A549 (cell line): Measurements from ENCODE around the gene EIF6. TPM values are rescaled to one million over a fixed set of nuclear protein-coding genes. Genes with fewer than 3 reads are reported as not detected.

Experiments
- ATAC-seq, 2 experiments: fragments of 200-7000 bp in 1 of 2; fragments of >200 bp in 1 of 2; cut with Nextera tagmentation in 1 of 2; cut with Tn5 transposase in 1 of 2; 3 replicates each; pipeline versions ENCODE4 v1.8.0 to v1.9.1; 2018 to 2020; ENCODE audit warnings: mild to moderate bottlenecking in 1 of 2, moderate library complexity in 1 of 2
- CTCF ChIA-PET: fragments of 300-600 bp; sonication (Branson Sonifier 250); formaldehyde crosslinking; extraction: SDS; loops from one replicate; lab custom pipeline; 2021; ENCODE audit warnings: antibody characterized with exemption, inconsistent platforms; lab: Yijun Ruan, JAX
- POLR2A ChIA-PET: fragments of 350-600 bp; formaldehyde crosslinking; extraction: SDS; loops from one replicate; lab custom pipeline; 2021; ENCODE audit warnings: antibody characterized with exemption, inconsistent platforms; lab: Yijun Ruan, JAX
- DNase-seq, 2 experiments: peaks; one replicate each; pipeline versions ENCODE4 v3.0.0 to v3.0.0-alpha.2; 2011 to 2016; ENCODE audit warnings: low read depth in 1 of 2, low spot score in 1 of 2
- FAIRE-seq: peaks from 2 replicates; lab custom pipeline; 2011; peaks lifted over from hg19 to GRCh38; lab: Jason Lieb, UNC
- H3K27ac ChIP-seq, 2 experiments: fragments of >200 bp; sonication (Bioruptor Twin); formaldehyde crosslinking; 3 replicates each; pipeline ENCODE4 v1.5.1; 2016 to 2017
- H3K4me1 ChIP-seq: fragments of >200 bp; sonication (Bioruptor Twin); formaldehyde crosslinking; 3 replicates; pipeline ENCODE4 v1.6.1; 2016
- H3K4me2 ChIP-seq: fragments of >200 bp; sonication (Bioruptor Twin); formaldehyde crosslinking; 3 replicates; pipeline ENCODE4 v1.6.1; 2016
- H3K4me3 ChIP-seq: fragments of >200 bp; sonication (Bioruptor Twin); formaldehyde crosslinking; 3 replicates; pipeline ENCODE4 v1.5.1; 2016
- H3K9me3 ChIP-seq: fragments of >200 bp; sonication (Bioruptor Twin); formaldehyde crosslinking; 3 replicates; pipeline ENCODE4 v1.6.1; 2016
- BCL3 ChIP-seq: fragments of >200 bp; sonication (Bioruptor Twin); formaldehyde crosslinking; IDR thresholded peaks from 3 replicates; pipeline ENCODE4 v1.6.1; 2016
- E2F6 ChIP-seq: IDR thresholded peaks from 2 replicates; pipeline ENCODE4 v1.6.1; 2012; ENCODE audit warnings: low read depth, borderline replicate concordance
- EHF ChIP-seq: fragments of 250-450 bp; sonication (Bioruptor Pico); IDR thresholded peaks from 2 replicates; pipeline ENCODE4 v1.5.0; 2020; ENCODE audit warnings: mild to moderate bottlenecking
- EP300 ChIP-seq, 2 experiments: fragments of >200 bp; sonication (Bioruptor Twin); formaldehyde crosslinking; IDR thresholded peaks; 2 replicates in 1 of 2; 3 replicates in 1 of 2; pipeline ENCODE4 v1.6.1; 2016 to 2017
- FOSL2 ChIP-seq, 2 experiments: fragments of 450-650 bp in 1 of 2; fragments of >200 bp in 1 of 2; sonication (Bioruptor Twin) in 1 of 2; formaldehyde crosslinking; IDR thresholded peaks; 2 replicates each; pipeline versions ENCODE4 v1.5.0 to v1.6.1; 2016 to 2020; ENCODE audit warnings: mild to moderate bottlenecking in 1 of 2, moderate library complexity in 1 of 2
- FOXS1 ChIP-seq: fragments of 250-450 bp; sonication (Bioruptor Pico); IDR thresholded peaks from 2 replicates; pipeline ENCODE4 v1.5.0; 2020; ENCODE audit warnings: mild to moderate bottlenecking, moderate library complexity
- HES2 ChIP-seq: fragments of >200 bp; sonication (Bioruptor Twin); formaldehyde crosslinking; IDR thresholded peaks from 2 replicates; pipeline ENCODE4 v1.6.1; 2016
- HMGXB4 ChIP-seq: fragments of 250-450 bp; sonication (Bioruptor Pico); IDR thresholded peaks from 2 replicates; pipeline ENCODE4 v1.5.0; 2021; ENCODE audit warnings: mild to moderate bottlenecking, moderate library complexity, borderline replicate concordance
- HOXB5 ChIP-seq: fragments of 250-450 bp; sonication (Bioruptor Pico); IDR thresholded peaks from 2 replicates; pipeline ENCODE4 v1.5.0; 2020; ENCODE audit warnings: mild to moderate bottlenecking, moderate library complexity
- JUN ChIP-seq, 2 experiments: fragments of >200 bp; sonication (Bioruptor Twin); formaldehyde crosslinking; IDR thresholded peaks; 2 replicates in 1 of 2; 3 replicates in 1 of 2; pipeline ENCODE4 v1.6.1; 2016 to 2017
- MAFK ChIP-seq: fragments of 450-650 bp; IDR thresholded peaks from 2 replicates; pipeline ENCODE4 v1.6.1; 2014; ENCODE audit not compliant: partially characterized antibody
- NPAS2 ChIP-seq: fragments of 250-450 bp; sonication (Bioruptor Pico); IDR thresholded peaks from 2 replicates; pipeline ENCODE4 v1.8.0; 2022; ENCODE audit warnings: mild to moderate bottlenecking, moderate library complexity, borderline replicate concordance
- PBX3 ChIP-seq: IDR thresholded peaks from 2 replicates; pipeline ENCODE4 v1.6.1; 2012
- PHF8 ChIP-seq: fragments of 200-600 bp; sonication (generic); IDR thresholded peaks from 2 replicates; pipeline ENCODE4 v1.6.1; 2016; ENCODE audit warnings: low read depth, mild to moderate bottlenecking, antibody characterized with exemption, moderate library complexity, borderline replicate concordance
- RARB ChIP-seq: fragments of 250-450 bp; sonication (Bioruptor Pico); IDR thresholded peaks from 2 replicates; pipeline ENCODE4 v1.8.0; 2021; ENCODE audit warnings: mild to moderate bottlenecking, moderate library complexity
- RCOR1 ChIP-seq: fragments of 150-350 bp; IDR thresholded peaks from 2 replicates; pipeline ENCODE4 v1.6.1; 2014; ENCODE audit warnings: antibody characterized with exemption, low read length, low read depth
- RFX5 ChIP-seq: fragments of 450-650 bp; IDR thresholded peaks from 2 replicates; pipeline ENCODE4 v1.7.1; 2014; ENCODE audit warnings: antibody characterized with exemption, mild to moderate bottlenecking, moderate library complexity
- SREBF2 ChIP-seq: fragments of 450-650 bp; IDR thresholded peaks from 2 replicates; pipeline ENCODE4 v1.6.1; 2014; ENCODE audit warnings: mild to moderate bottlenecking, moderate library complexity
- TFCP2L1 ChIP-seq: fragments of 250-450 bp; sonication (Bioruptor Pico); IDR thresholded peaks from 2 replicates; pipeline ENCODE4 v1.5.0; 2021; ENCODE audit warnings: mild to moderate bottlenecking
- ZC3H11A ChIP-seq: fragments of 450-650 bp; IDR thresholded peaks from 2 replicates; pipeline ENCODE4 v1.6.1; 2014; ENCODE audit warnings: antibody characterized with exemption, mild to moderate bottlenecking
- ZFP36 ChIP-seq: fragments of 450-650 bp; IDR thresholded peaks from 2 replicates; pipeline ENCODE4 v1.6.1; 2014; ENCODE audit warnings: borderline replicate concordance; ENCODE audit not compliant: partially characterized antibody
- ZSCAN20 ChIP-seq: fragments of 250-450 bp; sonication (Bioruptor Pico); IDR thresholded peaks from 2 replicates; pipeline ENCODE4 v1.8.0; 2022; ENCODE audit warnings: mild to moderate bottlenecking, moderate library complexity
- WGBS: methylation state at CpG from one replicate; pipeline ENCODE4 v1.1.6; 2017; ENCODE audit errors: missing lambda C conversion rate; 5-methylcytosine and 5-hydroxymethylcytosine counted together
- polyA plus RNA-seq, 4 experiments: library from polyadenylated mRNA; depleted of rRNA in 3 of 4; stranded (reverse); fragments of >200 nt; fragmentation: RNase III in 1 of 4; extraction: RNeasy Plus Mini Kit Qiagen cat#74134 plus additional on column Dnase treatment in 1 of 4; gene quantifications; 2 replicates in 3 of 4; 3 replicates in 1 of 4; pipeline ENCODE4 v1.2.3, GENCODE V29; 2011 to 2017

EIF6 gene
- polyA plus RNA-seq, 2 of the 4 experiments (the other 2 are of a cell fraction) = 184 to 294 TPM

GRCh38 chr20:35290887-35291417 lies 6.4 kb upstream of the EIF6 start:
- DNase-seq = no peak
- Histone ChIP-seq H3K9me3 (no peaks in the 10 kb centered on the region), H3K27ac (no peak overlapping the region), H3K4me2 (no peak overlapping the region), H3K4me3 (no peak overlapping the region), H3K4me1 (peaks cover 5% of the 10 kb centered on the region)
- 76% methylated on average over 7 of the region's 7 CpGs for WGBS
- no peak for FAIRE-seq
- ChIA-PET POLR2A (no interaction called here), CTCF (interaction anchor here (1.2 to 10.6 kb wide), 5 partner anchors 8 to 147 kb away, joined by 3 to 138 read pairs (median 9); partner anchors contain the start of gene GDF5)
- TF ChIP-seq PBX3 (no peak), PHF8 (no peak), TFCP2L1 (CRISPR knock-in tag) (no peak), RFX5 (no peak), ZFP36 (no peak), MAFK (no peak), EHF (CRISPR knock-in tag) (no peak), ZSCAN20 (CRISPR knock-in tag) (no peak), ZC3H11A (no peak), HOXB5 (no peak), HMGXB4 (CRISPR knock-in tag) (no peak)
- no peak; a peak in 1 of 6 replicates for ATAC-seq

- POLR2A ChIA-PET = no interaction called here
- Histone ChIP-seq H3K27ac (0 out of 6 replicates have a peak overlapping the region, but pooled peaks of 1 of the 2 experiments have one; percentile 1), H3K4me3 (no peak overlapping the region), H3K4me1 (peaks cover 11% of the 10 kb centered on the region), H3K4me2 (no peak overlapping the region), H3K9me3 (no peaks in the 10 kb centered on the region)
- no peak for DNase-seq
- peak; percentile 7 to 26; a peak in 1 of 6 replicates for ATAC-seq
- WGBS = 55% methylated on average over 7 of the region's 7 CpGs
- no peak for FAIRE-seq
- TF ChIP-seq RCOR1 (no peak), NPAS2 (CRISPR knock-in tag) (no peak), SREBF2 (no peak), BCL3 (no peak), FOSL2 (IDR thresholded peaks at IDR 0.05) (no peak), FOSL2 (CRISPR knock-in tag; IDR thresholded peaks at IDR 0.05) (no peak), TFCP2L1 (CRISPR knock-in tag) (no peak), JUN (IDR thresholded peaks at IDR 0.05) (no peak), HES2 (no peak), PBX3 (no peak), FOXS1 (CRISPR knock-in tag) (no peak), EP300 (IDR thresholded peaks at IDR 0.05) (no peak), RARB (CRISPR knock-in tag) (no peak), E2F6 (no peak)
- CTCF ChIA-PET = interaction anchor here (0.6 to 10.6 kb wide), 5 partner anchors 9 to 149 kb away, joined by 3 to 138 read pairs (median 9); no protein-coding TSS in a partner anchor
These were observed 5.8 kb upstream of the EIF6 start for GRCh38 chr20:35290186-35290886.
